ENCODE measurements around the gene TM4SF4.

DNA sequence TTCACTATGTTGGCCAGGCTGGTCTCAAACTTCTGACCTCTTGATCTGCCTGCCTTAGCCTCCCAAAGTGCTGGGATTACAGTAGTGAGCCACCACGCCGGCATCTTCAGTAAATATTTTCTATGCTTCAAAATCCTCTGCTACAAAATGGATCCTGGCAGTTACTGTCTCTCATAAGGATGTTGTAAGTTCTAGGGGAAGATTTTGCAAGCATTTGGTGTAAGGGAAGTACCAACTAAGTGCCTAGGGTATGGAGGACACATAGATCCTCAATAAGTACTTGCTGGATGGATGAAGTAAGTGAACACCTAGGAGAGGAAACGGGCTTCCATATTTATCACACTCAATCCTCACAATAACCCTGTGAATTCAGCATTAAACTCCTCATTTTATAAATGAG, 6.6 kb downstream of the TM4SF4 start:
- TF ChIP-seq, protein P1, sequence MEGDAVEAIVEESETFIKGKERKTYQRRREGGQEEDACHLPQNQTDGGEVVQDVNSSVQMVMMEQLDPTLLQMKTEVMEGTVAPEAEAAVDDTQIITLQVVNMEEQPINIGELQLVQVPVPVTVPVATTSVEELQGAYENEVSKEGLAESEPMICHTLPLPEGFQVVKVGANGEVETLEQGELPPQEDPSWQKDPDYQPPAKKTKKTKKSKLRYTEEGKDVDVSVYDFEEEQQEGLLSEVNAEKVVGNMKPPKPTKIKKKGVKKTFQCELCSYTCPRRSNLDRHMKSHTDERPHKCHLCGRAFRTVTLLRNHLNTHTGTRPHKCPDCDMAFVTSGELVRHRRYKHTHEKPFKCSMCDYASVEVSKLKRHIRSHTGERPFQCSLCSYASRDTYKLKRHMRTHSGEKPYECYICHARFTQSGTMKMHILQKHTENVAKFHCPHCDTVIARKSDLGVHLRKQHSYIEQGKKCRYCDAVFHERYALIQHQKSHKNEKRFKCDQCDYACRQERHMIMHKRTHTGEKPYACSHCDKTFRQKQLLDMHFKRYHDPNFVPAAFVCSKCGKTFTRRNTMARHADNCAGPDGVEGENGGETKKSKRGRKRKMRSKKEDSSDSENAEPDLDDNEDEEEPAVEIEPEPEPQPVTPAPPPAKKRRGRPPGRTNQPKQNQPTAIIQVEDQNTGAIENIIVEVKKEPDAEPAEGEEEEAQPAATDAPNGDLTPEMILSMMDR (IDR thresholded peaks at IDR 0.05) = no peak
- TF ChIP-seq POLR2A (IDR thresholded peaks at IDR 0.05) = no peak
- TF ChIP-seq POLR2AphosphoS5 (IDR thresholded peaks at IDR 0.05; ENCODE audit: insufficient read depth in 1 of 2, low read depth in 1 of 2) = no peak

All from vagina (tissue), 2 donors.